Ovary (tissue), 9 donors: Measurements from ENCODE around the gene WDR59. TPM values are rescaled to one million over a fixed set of nuclear protein-coding genes. Genes with fewer than 3 reads are reported as not detected.

Source experiments
- DNase-seq, 5 donors: peaks; one replicate each; pipeline ENCODE4 v3.0.0-alpha.2; 2019 to 2020
- H3K27ac ChIP-seq, 2 donors: fragments of 200-600 bp; one replicate each; pipeline versions ENCODE4 v1.5.1 to v1.8.0; 2019 to 2022
- H3K27me3 ChIP-seq: fragments of 200-600 bp; one replicate; pipeline ENCODE4 v1.8.0; 2022
- H3K36me3 ChIP-seq: fragments of 200-600 bp; sonication (generic); one replicate; pipeline ENCODE4 v1.5.1; 2019
- H3K4me1 ChIP-seq: one replicate; pipeline ENCODE4 v1.8.1; 2013; ENCODE audit warnings: mild to moderate bottlenecking, moderate library complexity; ENCODE audit not compliant: insufficient read depth
- H3K4me3 ChIP-seq: fragments of 200-600 bp; sonication (generic); one replicate; pipeline ENCODE4 v1.5.1; 2017
- H3K9me3 ChIP-seq, 2 donors: fragments of 200-600 bp in 1 of 2; sonication (generic) in 1 of 2; one replicate each; pipeline versions ENCODE4 v1.5.1 to v1.8.1; 2013 to 2019; ENCODE audit warnings: mild to moderate bottlenecking in 1 of 2, moderate library complexity in 1 of 2
- CTCF ChIP-seq, 3 donors: fragments of 450-650 bp in 2 of 3; fragments of 200-600 bp in 1 of 3; IDR thresholded peaks; one replicate each; pipeline versions ENCODE4 v1.5.1 to v1.8.0; 2016 to 2022; ENCODE audit warnings: antibody characterized with exemption in 3 of 3, mild to moderate bottlenecking in 1 of 3
- EP300 ChIP-seq: sonication (generic); formaldehyde crosslinking; IDR thresholded peaks from one replicate; pipeline ENCODE4 v1.6.1; 2017; ENCODE audit warnings: antibody characterized with exemption
- POLR2A ChIP-seq: fragments of 450-650 bp; IDR thresholded peaks from one replicate; pipeline ENCODE4 v1.6.1; 2017; ENCODE audit warnings: antibody characterized with exemption, mild to moderate bottlenecking, moderate library complexity
- WGBS, 3 donors: extraction: QIAGEN DNeasy Blood & Tissue Kit in 1 of 3; methylation state at CpG; one replicate each; pipeline versions ENCODE4 v1.1.5 to v1.1.7; 2013 to 2017; 5-methylcytosine and 5-hydroxymethylcytosine counted together
- intact Hi-C, 4 donors: fragments of 100-400 bp; cut with DNase I; formaldehyde crosslinking; loops; one replicate each; pipeline versions ENCODE4 v1.11.0 to v1.15.1; 2022 to 2023
- polyA plus RNA-seq, 2 donors: library from polyadenylated mRNA; stranded (reverse); fragments of 200-250 nt in 1 of 2; fragments of 350-450 nt in 1 of 2; fragmentation: Illumina TruSeq in 1 of 2; extraction: RNeasy Lipid Tissue Mini Kit (QIAGEN cat#74804) in 1 of 2; gene quantifications; one replicate each; pipeline ENCODE4 v1.2.3, GENCODE V29; 2013 to 2014
- total RNA-seq, 7 donors: library from RNA; depleted of rRNA in 2 of 7; stranded (reverse); fragments of >200 nt in 2 of 7; fragmentation: NEBNext Ultra II Directional in 3 of 7; extraction: Animal tissue kit (Norgen Biotek cat#: 25700) in 3 of 7; gene quantifications; one replicate each; pipeline versions ENCODE4 v1.1.0 to v1.2.4, GENCODE V29; 2016 to 2023
- donor health status: DM: no; HTN: no; CAD: no; lungs with moderate emphysema.
- donor health status: DM: no; HTN: no; CAD: no.
- donor health status: Bipolar disorder and iron deficiency.
- donor health status: DM: yes; HTN: yes; CAD: no.
- donor health status: DM: no; HTN: no; CAD: no.
- donor health status: DM: yes; HTN: yes; CAD: no.

WDR59 gene
- total and polyA plus RNA-seq, 9 donors, result 23.6 to 82.3 (median 59.3) TPM

- intact Hi-C loops, result no loop called here
- Histone ChIP-seq H3K9me3 (no peaks in the 10 kb centered on the region), H3K27me3 (no peaks in the 10 kb centered on the region), H3K36me3 (no peaks in the 10 kb centered on the region), H3K4me3 (no peak overlapping the region), H3K27ac (no peak overlapping the region), H3K4me1 (no peaks in the 10 kb centered on the region)
- DNase-seq, result no peak
- WGBS, 3 donors, result 76 to 86% (median 82%) methylated on average over 4 of the region's 4 CpGs
- no peak for TF ChIP-seq EP300
Measured at GRCh38 chr16:74901606-74902005, 83.3 kb downstream of the WDR59 start.

GRCh38 chr16:74899816-74900215 is 85.1 kb downstream of the WDR59 start:
- no peaks in the 10 kb centered on the region for H3K4me1 ChIP-seq
- TF ChIP-seq CTCF (IDR thresholded peaks at IDR 0.05) (no peak), EP300 (no peak), POLR2A (no peak)
- intact Hi-C loops, result no loop called here
- no peaks in the 10 kb centered on the region for H3K9me3 ChIP-seq
- no peaks in the 10 kb centered on the region for H3K36me3 ChIP-seq
- H3K27ac ChIP-seq, result no peak overlapping the region
- WGBS, 3 donors, result 91 to 92% (median 92%) methylated on average over 4 of the region's 4 CpGs
- no peak for DNase-seq
- no peaks in the 10 kb centered on the region for H3K27me3 ChIP-seq
- H3K4me3 ChIP-seq, result no peak overlapping the region

- H3K27me3 ChIP-seq, result no peaks in the 10 kb centered on the region
- no peaks in the 10 kb centered on the region for H3K4me1 ChIP-seq
- intact Hi-C loops, result no loop called here
- no peak overlapping the region for H3K27ac ChIP-seq
- no peaks in the 10 kb centered on the region for H3K9me3 ChIP-seq
- 88 to 92% (median 90%) methylated on average over 8 of the region's 8 CpGs for WGBS, 3 donors
- H3K36me3 ChIP-seq, result no peaks in the 10 kb centered on the region
- no peak overlapping the region for H3K4me3 ChIP-seq
- no peak for DNase-seq
- TF ChIP-seq POLR2A (no peak), CTCF (IDR thresholded peaks at IDR 0.05) (no peak), EP300 (no peak)
Measured at GRCh38 chr16:74898659-74899058, 86.3 kb downstream of the WDR59 start.

GRCh38 chr16:74896389-74897370 is 88.2 kb downstream of the WDR59 start:
- Histone ChIP-seq H3K4me1 (no peaks in the 10 kb centered on the region), H3K27ac (no peak overlapping the region), H3K36me3 (no peaks in the 10 kb centered on the region), H3K9me3 (no peaks in the 10 kb centered on the region), H3K27me3 (no peaks in the 10 kb centered on the region), H3K4me3 (no peak overlapping the region)
- intact Hi-C loops, result no loop called here
- DNase-seq, result no peak
- no peak for TF ChIP-seq CTCF (IDR thresholded peaks at IDR 0.05)
- TF ChIP-seq EP300, result no peak
- TF ChIP-seq POLR2A, result no peak
- 91 to 92% (median 92%) methylated on average over 14 of the region's 14 CpGs for WGBS, 3 donors

- H3K27me3 ChIP-seq, result no peaks in the 10 kb centered on the region
- no peaks in the 10 kb centered on the region for H3K36me3 ChIP-seq
Measured at GRCh38 chr16:74893541-74893940, 91.4 kb downstream of the WDR59 start.

More at GRCh38 chr16:74893541-74893940, 91.4 kb downstream of the WDR59 start:
- intact Hi-C loops, result no loop called here
- H3K9me3 ChIP-seq, result no peaks in the 10 kb centered on the region
- no peak overlapping the region for H3K27ac ChIP-seq
- H3K4me3 ChIP-seq, result no peak overlapping the region
- 90 to 94% (median 93%) methylated on average over 4 of the region's 4 CpGs for WGBS, 3 donors
- H3K4me1 ChIP-seq, result no peaks in the 10 kb centered on the region
- DNase-seq, result no peak
- no peak for TF ChIP-seq POLR2A
- no peak for TF ChIP-seq CTCF (IDR thresholded peaks at IDR 0.05)
- TF ChIP-seq EP300, result no peak
